Ishikawa (cell line): ENCODE data around the gene SPACDR.

ENCODE experiments used
- EGR1 ChIP-seq: IDR thresholded peaks from 2 replicates; pipeline ENCODE4 v1.6.1; 2012
- EP300 ChIP-seq: IDR thresholded peaks from 2 replicates; pipeline ENCODE4 v1.6.1; 2012; ENCODE audit warnings: borderline replicate concordance
- MAX ChIP-seq: IDR thresholded peaks from 2 replicates; pipeline ENCODE4 v1.6.1; 2012
- RAD21 ChIP-seq: IDR thresholded peaks from 2 replicates; pipeline ENCODE4 v1.6.1; 2012; ENCODE audit warnings: low read depth
- REST ChIP-seq: IDR thresholded peaks from 2 replicates; pipeline ENCODE4 v1.6.1; 2012; ENCODE audit warnings: low read depth, mild to moderate bottlenecking
- TAF1 ChIP-seq: IDR thresholded peaks from 2 replicates; pipeline ENCODE4 v1.6.1; 2012; ENCODE audit warnings: low read depth, mild to moderate bottlenecking
- USF1 ChIP-seq: IDR thresholded peaks from 2 replicates; pipeline ENCODE4 v1.6.1; 2012
- YY1 ChIP-seq: IDR thresholded peaks from 2 replicates; pipeline ENCODE4 v1.6.1; 2012; ENCODE audit warnings: low read depth

GRCh38 chr7:100484673-100485045 lies 20.6 kb upstream of the SPACDR start:
- no peak for TF ChIP-seq TAF1
- TF ChIP-seq MAX, result no peak
- no peak for TF ChIP-seq REST
- no peak for TF ChIP-seq EP300
- TF ChIP-seq USF1, result no peak
- TF ChIP-seq RAD21, result no peak
- no peak for TF ChIP-seq EGR1
- TF ChIP-seq YY1, result no peak
